Vagina (tissue), 2 donors: ENCODE data around the gene PSKH1.

Source experiments
- POLR2A ChIP-seq, 2 donors: fragments of 450-650 bp; IDR thresholded peaks; one replicate each; pipeline ENCODE4 v1.6.1; 2017; ENCODE audit warnings: antibody characterized with exemption in 2 of 2, mild to moderate bottlenecking in 2 of 2, moderate library complexity in 2 of 2
- POLR2AphosphoS5 ChIP-seq, 2 donors: sonication (generic); formaldehyde crosslinking; IDR thresholded peaks; one replicate each; pipeline ENCODE4 v1.9.0; 2017; ENCODE audit warnings: antibody characterized with exemption in 2 of 2, mild to moderate bottlenecking in 2 of 2, low read depth in 1 of 2; ENCODE audit not compliant: insufficient read depth in 1 of 2
- TF ChIP-seq, protein P1 (sequence below), 3 experiments: fragments of 450-650 bp in 2 of 3; fragments of 200-600 bp in 1 of 3; sonication (generic) in 1 of 3; IDR thresholded peaks; one replicate each; pipeline ENCODE4 v1.5.1; 2017 to 2019; ENCODE audit warnings: antibody characterized with exemption in 3 of 3, mild to moderate bottlenecking in 2 of 3, moderate library complexity in 2 of 3

DNA sequence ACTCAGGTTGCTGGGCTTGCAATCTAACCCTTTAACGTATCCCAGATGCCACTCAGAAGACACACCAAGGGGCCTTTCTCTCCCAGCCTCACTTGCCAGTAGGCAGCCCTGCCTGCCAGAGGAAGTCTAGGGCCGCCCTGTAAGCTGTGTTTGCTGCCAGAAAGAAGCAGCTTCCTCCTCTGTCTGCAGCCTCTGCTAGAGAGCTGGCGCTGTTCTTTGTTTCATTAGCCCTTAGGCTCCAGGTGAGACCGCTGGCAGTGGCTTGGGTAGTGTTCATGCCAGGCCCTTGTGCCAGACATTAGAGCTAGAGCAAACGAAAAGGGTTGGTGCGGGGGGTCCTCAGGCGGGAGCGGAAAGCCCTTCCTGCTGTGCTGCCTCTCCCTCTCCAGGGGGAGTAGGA lies 29.7 kb downstream of the PSKH1 start:
- TF ChIP-seq, protein P1, sequence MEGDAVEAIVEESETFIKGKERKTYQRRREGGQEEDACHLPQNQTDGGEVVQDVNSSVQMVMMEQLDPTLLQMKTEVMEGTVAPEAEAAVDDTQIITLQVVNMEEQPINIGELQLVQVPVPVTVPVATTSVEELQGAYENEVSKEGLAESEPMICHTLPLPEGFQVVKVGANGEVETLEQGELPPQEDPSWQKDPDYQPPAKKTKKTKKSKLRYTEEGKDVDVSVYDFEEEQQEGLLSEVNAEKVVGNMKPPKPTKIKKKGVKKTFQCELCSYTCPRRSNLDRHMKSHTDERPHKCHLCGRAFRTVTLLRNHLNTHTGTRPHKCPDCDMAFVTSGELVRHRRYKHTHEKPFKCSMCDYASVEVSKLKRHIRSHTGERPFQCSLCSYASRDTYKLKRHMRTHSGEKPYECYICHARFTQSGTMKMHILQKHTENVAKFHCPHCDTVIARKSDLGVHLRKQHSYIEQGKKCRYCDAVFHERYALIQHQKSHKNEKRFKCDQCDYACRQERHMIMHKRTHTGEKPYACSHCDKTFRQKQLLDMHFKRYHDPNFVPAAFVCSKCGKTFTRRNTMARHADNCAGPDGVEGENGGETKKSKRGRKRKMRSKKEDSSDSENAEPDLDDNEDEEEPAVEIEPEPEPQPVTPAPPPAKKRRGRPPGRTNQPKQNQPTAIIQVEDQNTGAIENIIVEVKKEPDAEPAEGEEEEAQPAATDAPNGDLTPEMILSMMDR (IDR thresholded peaks at IDR 0.05) = no peak
- no peak for TF ChIP-seq POLR2AphosphoS5 (IDR thresholded peaks at IDR 0.05; ENCODE audit: insufficient read depth in 1 of 2, low read depth in 1 of 2)
- no peak for TF ChIP-seq POLR2A (IDR thresholded peaks at IDR 0.05)
